ENCODE data around the gene NCK1.

The NCK1 gene

DNA sequence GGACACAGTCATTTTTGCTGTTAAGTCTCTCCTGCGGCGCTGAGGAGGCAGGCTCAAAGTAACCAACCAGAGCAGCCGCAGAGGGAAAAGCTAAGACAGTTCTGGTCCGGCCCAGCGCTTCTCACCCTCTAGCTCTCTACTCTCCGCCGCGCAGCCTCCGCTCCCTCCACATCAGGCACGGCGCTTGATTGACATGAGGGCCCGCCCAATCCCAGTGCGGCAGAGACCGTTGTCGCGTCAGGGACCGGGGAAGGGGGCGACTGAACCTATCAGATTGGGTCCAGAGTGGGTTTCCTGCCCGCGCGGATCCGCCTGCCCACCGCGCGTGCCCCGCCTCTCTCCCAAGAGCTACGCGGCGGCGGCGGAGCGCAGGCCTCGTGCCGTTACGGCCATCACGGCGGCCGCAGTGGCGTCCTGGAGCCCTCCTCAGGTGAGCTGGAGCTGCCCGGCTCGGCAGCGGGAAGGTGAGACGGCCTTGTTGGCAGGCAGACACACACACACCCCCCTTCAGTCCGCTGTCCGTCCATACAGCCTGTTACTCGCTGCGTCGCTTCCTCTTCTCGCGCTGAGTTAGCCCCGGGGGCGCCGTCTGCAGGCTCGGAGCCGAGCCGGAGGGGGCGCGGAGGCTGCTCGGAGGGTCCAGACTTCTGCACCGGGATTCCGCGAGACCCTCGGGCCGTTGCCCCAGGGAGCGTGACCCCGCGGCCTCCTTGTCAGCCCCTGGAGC lies at the start of gene NCK1:
TSS of gene NCK1 (plus strand) at position 319 of the 727 bp plus-strand sequence. CDS start 65,794 bp downstream, outside the sequence.
- DNase-seq (ENCODE audit: low read depth in 2 of 2): peak; percentile 96 to 98

- no peak for DNase-seq (ENCODE audit: low read depth in 2 of 2)
Measured at GRCh38 chr3:136817448-136817847, 44.6 kb upstream of the NCK1 start.

- peak in 1 of 2 experiments; percentile 25 for DNase-seq (ENCODE audit: low read depth in 2 of 2)
Measured at GRCh38 chr3:136818191-136818768, 43.7 kb upstream of the NCK1 start.

DNA sequence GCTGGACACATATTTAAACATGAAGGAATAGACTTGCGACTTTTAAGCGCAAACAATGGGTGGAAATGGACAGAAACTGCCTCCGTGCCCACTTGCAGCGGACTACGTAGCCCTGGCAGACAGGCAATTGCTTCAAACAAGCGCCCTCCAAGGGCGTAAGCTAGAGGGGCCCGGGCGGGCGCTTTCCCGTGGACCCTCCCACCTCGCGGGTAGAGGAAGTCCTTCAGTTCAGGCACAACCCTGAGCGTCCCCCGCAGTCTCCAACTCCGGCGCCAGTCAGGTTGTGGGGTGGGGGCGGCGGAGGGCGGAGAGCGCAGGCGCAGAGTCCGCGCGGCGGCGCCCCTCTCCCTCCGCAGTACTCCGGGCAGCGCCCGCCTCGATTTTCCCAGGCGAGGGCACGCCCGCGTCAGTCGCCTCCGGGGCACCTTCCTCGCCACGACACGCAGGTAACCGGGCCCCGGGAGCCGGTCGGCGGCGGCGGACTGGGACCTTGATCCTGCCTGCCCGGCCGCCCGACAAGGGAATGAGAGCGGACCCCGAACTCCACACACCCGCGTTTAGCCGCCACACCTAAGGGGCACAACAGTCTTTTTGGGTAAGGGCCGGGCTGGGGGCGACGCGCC lies 43.1 kb upstream of the NCK1 start, which contains the start of gene SLC35G2:
TSS of gene SLC35G2 (plus strand) at position 358 of the 623 bp plus-strand sequence. CDS start 35,335 bp downstream, outside the sequence.
- DNase-seq (ENCODE audit: low read depth in 2 of 2): peak in 1 of 2 experiments; percentile 18

DNA sequence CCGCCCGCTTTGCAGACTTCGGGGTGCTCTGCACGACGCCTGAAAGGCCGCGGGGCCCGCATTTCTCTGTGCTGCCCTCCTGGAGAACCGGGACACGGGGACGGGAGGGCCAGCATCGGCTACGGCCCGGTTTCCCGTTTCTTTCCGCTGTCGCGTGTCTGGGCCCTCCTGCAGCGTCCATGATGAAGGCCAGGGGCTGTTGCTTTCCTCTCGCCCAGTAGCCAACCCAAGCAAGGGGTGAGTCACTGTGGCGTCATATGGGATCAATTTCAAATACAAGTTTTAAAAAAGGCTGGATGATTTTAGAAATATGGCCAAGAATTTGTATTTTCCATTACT lies 42.6 kb upstream of the NCK1 start:
- DNase-seq (ENCODE audit: low read depth in 2 of 2): peak in 1 of 2 experiments; percentile 6

DNA sequence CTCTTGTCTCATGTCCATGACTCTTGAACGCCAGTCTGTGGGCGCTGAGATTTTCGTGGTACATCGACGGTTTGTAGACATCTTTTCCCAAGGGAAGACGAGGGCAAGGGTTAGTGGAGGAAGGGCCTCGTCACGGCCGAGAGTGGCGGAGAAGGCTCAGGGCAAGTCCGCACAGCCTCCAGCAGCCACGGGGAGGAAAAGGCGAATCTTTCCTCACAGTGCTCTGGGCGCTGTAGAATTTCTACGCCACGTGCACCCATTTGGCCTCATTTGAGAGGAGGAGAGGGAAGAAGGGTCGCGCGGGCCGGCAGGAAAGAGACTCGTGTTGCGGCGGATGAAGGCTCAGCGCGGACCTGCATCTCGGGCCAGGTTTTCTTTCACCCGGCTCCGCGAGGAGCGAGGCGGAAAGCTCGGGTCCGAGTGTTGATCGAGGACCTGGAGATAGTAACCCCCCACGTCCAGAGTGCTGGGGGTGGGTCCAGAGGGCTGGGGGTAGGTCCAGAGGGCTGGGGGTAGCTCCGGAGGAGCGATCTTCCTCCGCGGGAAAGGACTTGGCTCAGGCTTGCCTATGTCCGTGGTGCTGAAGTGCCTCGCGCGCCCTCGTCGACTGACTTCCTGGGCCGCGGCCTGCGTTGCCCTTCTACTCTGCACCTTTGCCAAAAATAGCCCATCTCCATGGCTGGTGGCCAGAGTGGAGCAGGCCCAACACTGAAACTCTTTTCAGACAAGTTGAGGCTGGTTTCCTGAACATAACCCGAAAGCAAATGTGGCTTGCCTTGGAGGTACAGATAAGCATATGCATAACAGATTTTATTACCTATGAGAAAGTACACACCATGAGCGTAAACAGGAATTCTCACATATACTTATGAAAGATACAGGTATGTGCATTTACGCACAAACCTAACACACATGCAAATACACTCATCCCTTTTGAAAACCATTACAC lies 42.0 kb upstream of the NCK1 start:
- peak in 1 of 2 experiments; percentile 16 for DNase-seq (ENCODE audit: low read depth in 2 of 2)

DNA sequence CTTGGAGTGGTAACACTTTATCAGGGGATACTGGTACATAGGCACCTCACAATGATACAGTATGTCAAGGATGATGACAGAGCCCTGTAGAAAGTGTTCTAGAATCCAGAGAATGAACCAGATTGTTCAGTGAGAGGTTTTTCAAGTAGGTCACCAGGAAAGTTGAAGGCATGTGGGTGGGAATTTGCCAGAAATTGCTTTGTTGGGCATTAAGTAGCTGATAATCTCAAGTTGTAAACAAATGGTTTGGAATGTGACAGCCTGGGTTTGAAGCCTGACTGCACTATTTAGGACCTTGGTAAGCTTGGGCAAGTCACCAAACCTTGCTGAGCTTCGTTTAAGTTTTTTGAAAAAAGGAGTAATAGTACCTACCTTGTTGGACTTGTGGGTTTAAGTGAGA lies 30.5 kb upstream of the NCK1 start:
- no peak for DNase-seq (ENCODE audit: low read depth in 2 of 2)

DNA sequence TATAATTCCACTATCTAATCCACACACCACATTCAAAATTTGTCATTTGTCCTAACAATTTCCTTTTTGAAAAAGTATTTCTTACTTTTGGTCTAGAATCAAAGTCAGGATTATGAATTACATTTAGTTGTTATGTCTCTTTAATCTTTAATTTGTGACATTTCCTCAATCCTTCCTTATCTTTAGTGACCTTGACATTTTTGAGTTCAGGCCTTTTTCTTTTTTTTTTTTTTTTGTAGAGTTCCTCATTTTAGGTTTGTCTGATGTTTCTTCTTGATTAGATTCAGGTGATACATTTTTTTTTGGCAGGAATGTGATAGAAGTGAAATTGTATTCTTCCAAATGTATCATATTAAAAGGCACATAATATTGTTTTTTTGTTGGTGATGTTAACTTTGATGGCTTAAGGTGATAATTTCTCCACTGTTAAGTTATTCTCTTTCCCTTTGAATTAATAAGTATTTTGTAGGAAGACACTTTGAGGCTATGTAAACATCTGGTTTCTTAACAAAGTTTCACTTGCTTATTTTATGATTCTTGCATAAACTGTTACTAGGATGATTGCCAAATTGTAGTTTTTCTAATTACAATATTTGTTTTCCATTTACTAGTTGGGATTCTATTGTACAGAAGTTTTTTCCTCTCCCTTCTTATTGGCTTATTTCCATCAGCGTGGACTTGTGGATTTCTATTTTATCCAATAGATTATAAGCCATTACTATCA lies 26.8 kb upstream of the NCK1 start:
- no peak for DNase-seq (ENCODE audit: low read depth in 2 of 2)

GRCh38 chr3:136835813-136836510 lies 26.0 kb upstream of the NCK1 start:
- DNase-seq (ENCODE audit: low read depth in 2 of 2): no peak

GRCh38 chr3:136836511-136837156 lies 25.4 kb upstream of the NCK1 start:
- no peak for DNase-seq (ENCODE audit: low read depth in 2 of 2)

DNA sequence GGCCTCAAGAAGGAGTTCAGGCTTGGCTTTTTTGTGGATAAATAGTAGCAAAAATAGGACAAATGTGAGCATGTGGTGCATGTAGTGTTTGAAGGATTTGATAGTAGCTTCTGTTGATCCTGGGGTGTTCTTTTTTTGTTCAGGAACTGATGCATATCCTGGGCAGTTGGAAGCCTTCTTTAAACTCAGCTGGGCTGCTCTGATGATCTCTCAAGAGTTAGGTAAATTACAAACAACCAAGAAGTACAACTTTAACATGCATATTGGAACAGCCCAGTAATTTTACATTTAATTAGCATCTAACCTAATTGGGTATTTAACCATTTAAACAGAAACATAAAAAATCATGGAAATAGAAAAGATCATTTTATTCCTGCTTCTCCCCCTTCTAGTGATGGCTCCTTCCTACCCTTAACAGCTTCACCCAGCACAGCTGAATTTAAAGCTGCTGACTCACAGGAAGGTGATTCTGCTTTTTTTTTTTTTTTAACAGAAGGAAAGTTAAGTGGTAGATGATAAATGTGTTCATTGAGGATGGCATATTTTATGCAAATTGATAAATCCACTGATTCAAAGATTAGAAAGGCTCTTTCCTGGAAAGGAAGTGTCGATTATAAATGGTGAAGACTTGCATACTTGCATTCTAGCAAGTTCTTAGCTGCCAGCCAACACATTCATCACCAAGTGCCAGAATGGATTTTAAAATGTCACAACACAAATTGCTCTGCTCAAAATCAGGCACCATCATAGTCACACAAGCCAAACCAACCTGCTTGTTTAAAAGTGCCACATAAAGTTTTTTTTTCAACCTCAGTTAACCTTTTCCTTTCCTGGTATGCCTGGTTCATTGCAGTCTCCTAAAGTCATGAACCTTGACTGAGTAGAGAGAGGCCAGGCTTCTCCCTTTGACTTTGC lies 23.1 kb upstream of the NCK1 start:
- DNase-seq (ENCODE audit: low read depth in 2 of 2): no peak

- DNase-seq (ENCODE audit: low read depth in 2 of 2): no peak
Measured at GRCh38 chr3:136839556-136839931, 22.5 kb upstream of the NCK1 start.

DNA sequence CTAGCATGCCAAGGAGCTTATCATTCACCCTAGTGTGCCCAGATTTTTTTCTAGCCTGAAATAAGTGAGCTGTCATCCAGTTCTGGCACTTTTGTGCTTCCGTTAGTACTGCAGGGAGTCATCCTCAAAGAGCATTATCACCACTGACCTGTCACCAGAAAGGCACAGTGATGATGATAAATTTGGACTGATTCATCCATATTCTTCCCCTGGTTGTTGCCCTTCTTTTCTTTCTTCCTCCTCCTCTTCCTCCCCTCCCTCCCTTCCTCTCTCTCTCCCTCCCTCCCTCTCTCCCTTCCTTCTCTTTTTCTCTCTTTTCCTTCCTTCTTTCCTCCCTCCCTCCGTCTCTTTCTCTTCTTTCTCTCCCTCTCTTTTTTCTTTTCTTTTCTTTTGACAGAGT lies 21.8 kb upstream of the NCK1 start:
- no peak for DNase-seq (ENCODE audit: low read depth in 2 of 2)

DNA sequence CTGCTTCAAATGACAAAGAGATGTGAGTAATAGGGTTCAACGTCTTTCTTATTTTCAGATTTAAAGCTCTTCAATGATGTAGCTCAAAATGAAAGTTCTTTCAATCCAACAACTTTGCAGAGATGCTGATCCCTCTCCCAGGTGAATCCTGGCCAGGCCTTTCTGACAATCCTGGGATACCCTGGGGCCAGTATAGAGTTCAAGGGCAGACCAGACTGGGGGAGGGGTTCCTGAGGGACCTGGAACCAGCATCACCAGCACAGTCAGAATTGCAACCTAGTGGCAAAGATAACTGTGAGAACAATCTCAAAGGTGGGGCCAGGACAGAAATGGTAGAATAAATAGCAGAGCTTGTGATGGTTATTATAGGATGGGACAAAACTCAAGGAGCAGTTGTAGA lies 19.7 kb upstream of the NCK1 start:
- DNase-seq (ENCODE audit: low read depth in 2 of 2): no peak

- DNase-seq (ENCODE audit: low read depth in 2 of 2): no peak
Measured at GRCh38 chr3:136844724-136845123, 17.3 kb upstream of the NCK1 start.

DNA sequence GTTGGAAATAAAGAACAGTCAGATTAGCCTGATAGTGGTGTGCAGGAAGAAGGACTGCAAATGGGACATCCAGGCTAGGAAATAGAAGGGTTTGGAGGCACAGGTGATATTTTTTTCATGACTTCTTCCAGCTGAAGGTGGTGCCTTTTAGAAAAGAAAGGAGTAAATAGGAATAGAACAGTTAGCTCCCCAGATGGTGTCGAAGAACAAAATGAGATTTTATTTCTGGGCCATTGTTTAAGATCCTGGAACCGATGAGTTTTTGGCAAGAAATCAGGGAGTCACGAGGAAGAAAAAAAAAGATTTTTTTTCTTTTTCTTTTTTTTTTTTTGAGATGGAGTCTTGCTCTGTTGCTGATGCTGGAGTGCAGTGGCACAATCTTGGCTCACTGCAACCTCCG lies 9.8 kb upstream of the NCK1 start:
- no peak for DNase-seq (ENCODE audit: low read depth in 2 of 2)

DNA sequence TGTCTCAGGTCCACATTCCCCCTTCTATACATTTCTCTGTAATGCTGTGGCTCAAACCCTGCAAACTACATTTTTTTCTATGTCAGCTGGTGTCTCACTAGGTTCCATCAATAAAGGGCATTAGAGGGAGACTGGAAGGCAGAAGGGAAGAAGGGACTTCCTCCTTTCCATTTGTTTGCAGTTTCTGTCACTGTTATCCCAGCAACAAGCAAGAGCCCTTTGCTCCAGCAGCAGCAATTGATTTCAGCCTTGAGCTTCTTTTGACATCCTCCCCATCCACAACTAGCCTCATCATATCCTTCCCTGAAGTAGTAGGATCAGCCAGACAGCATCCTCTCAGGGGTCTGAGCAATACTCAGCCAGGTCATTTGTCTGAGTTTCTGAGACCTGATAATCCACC lies 5.3 kb upstream of the NCK1 start:
- DNase-seq (ENCODE audit: low read depth in 2 of 2): no peak

- DNase-seq (ENCODE audit: low read depth in 2 of 2): no peak
Measured at GRCh38 chr3:136858381-136858780, 3.6 kb upstream of the NCK1 start.

DNA sequence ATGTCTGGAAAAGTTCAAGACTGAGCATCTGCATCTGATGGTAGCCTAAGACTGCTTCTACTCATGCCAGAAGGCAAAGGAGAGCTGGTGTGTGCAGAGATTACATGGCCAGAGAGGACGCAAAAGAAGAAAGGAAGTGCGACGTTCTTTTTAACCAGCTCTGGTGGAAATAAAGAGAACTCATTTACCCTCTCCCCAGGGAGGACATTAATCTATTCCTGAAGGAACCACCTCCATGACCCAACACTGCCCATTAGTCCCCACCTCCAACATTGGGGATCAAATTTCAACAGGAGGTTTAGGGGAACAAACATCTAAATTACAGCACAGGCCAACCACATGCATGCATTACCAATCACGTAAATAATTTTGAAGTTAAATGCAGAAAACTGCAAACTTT lies 1.5 kb upstream of the NCK1 start:
- no peak for DNase-seq (ENCODE audit: low read depth in 2 of 2)
